Measurements from ENCODE around the gene ZNF331. TPM values are rescaled to one million over a fixed set of nuclear protein-coding genes. Genes with fewer than 3 reads are reported as not detected.
"Not testable (repeated sequence)": the region's sequence is repeated elsewhere in the genome, so short reads cannot be mapped to it uniquely, and the experiment has no call there.

The ZNF331 gene
- polyA plus RNA-seq (ENCODE audit: insufficient read length in 3 of 3), result 10 to 100 TPM; 17.4 to 37.6 (median 18.3) TPM
- long read RNA-seq, donor 1, full-length matches to known transcripts, result 4 of 4 reads
- long read RNA-seq, donor 1, partial matches to known transcripts, result 0 of 4 reads
- long read RNA-seq, donor 1, other reads (novel, unspliced or antisense), result 0 of 4 reads
- long read RNA-seq, donor 2, partial matches to known transcripts, result 0 of 1 reads
- long read RNA-seq, donor 2, other reads (novel, unspliced or antisense), result 0 of 1 reads
- long read RNA-seq, donor 3, partial matches to known transcripts, result 0 of 5 reads
- long read RNA-seq, donor 3, other reads (novel, unspliced or antisense), result 0 of 5 reads
- long read RNA-seq, donor 4, partial matches to known transcripts, result 0 of 6 reads
- long read RNA-seq, donor 4, other reads (novel, unspliced or antisense), result 0 of 6 reads
- long read RNA-seq, donor 5, full-length matches to known transcripts, result 14 of 14 reads
- long read RNA-seq, donor 5, partial matches to known transcripts, result 0 of 14 reads
- long read RNA-seq, donor 5, other reads (novel, unspliced or antisense), result 0 of 14 reads
- long read RNA-seq, donor 6, full-length matches to known transcripts, result 9 of 9 reads
- long read RNA-seq, donor 6, partial matches to known transcripts, result 0 of 9 reads
- long read RNA-seq, donor 6, other reads (novel, unspliced or antisense), result 0 of 9 reads
- long read RNA-seq, donor 7, full-length matches to known transcripts, result 4 of 4 reads
- long read RNA-seq, donor 7, partial matches to known transcripts, result 0 of 4 reads
- long read RNA-seq, donor 7, other reads (novel, unspliced or antisense), result 0 of 4 reads
- long read RNA-seq, donor 8, full-length matches to known transcripts, result 11 of 11 reads
- long read RNA-seq, donor 8, partial matches to known transcripts, result 0 of 11 reads
- long read RNA-seq, donor 8, other reads (novel, unspliced or antisense), result 0 of 11 reads
- long read RNA-seq, donor 9, full-length matches to known transcripts, result 5 of 5 reads
- long read RNA-seq, donor 9, partial matches to known transcripts, result 0 of 5 reads
- long read RNA-seq, donor 9, other reads (novel, unspliced or antisense), result 0 of 5 reads
- long read RNA-seq, donor 10, partial matches to known transcripts, result 0 of 1 reads
- long read RNA-seq, donor 10, other reads (novel, unspliced or antisense), result 0 of 1 reads
- long read RNA-seq, donor 11, partial matches to known transcripts, result 0 of 3 reads
- long read RNA-seq, donor 11, other reads (novel, unspliced or antisense), result 0 of 3 reads
- long read RNA-seq, donor 12, full-length matches to known transcripts, result 2 of 2 reads
- long read RNA-seq, donor 12, partial matches to known transcripts, result 0 of 2 reads
- long read RNA-seq, donor 12, other reads (novel, unspliced or antisense), result 0 of 2 reads
- long read RNA-seq, donor 13, partial matches to known transcripts, result 0 of 6 reads
- long read RNA-seq, donor 13, other reads (novel, unspliced or antisense), result 0 of 6 reads
- long read RNA-seq, donor 14, full-length matches to known transcripts, result 7 of 7 reads
- long read RNA-seq, donor 14, partial matches to known transcripts, result 0 of 7 reads
- long read RNA-seq, donor 14, other reads (novel, unspliced or antisense), result 0 of 7 reads
- long read RNA-seq, donor 15, full-length matches to known transcripts, result 2 of 2 reads
- long read RNA-seq, donor 15, partial matches to known transcripts, result 0 of 2 reads
- long read RNA-seq, donor 15, other reads (novel, unspliced or antisense), result 0 of 2 reads
- long read RNA-seq, donor 16, transcript ZNF331-202 (6 exons, 2,248 nt), result major isoform, 7 of 13 reads
- long read RNA-seq, donor 16, partial matches to known transcripts, result 0 of 13 reads
- long read RNA-seq, donor 16, other reads (novel, unspliced or antisense), result 0 of 13 reads

GRCh38 chr19:53537521-53538377 is at the start of gene ZNF331:
TSS of gene ZNF331 (plus strand) at chr19:53538145. CDS start at chr19:53569377, 31,232 bp downstream.
- DNase-seq (ENCODE audit: extremely low read depth in 1 of 11, low read depth in 9 of 11, low spot score in 4 of 11), result peak in 9 of 11 donors; percentile 48 to 69 (median 58)

- no peak for DNase-seq (ENCODE audit: extremely low read depth in 1 of 11, low read depth in 9 of 11, low spot score in 4 of 11)
These were observed 45.8 kb upstream of the ZNF331 start for GRCh38 chr19:53492153-53492552.

- not testable (repeated sequence) for DNase-seq (ENCODE audit: extremely low read depth in 1 of 11, low read depth in 9 of 11, low spot score in 4 of 11)
These were observed 40.5 kb upstream of the ZNF331 start for GRCh38 chr19:53497311-53498023.

- DNase-seq (ENCODE audit: extremely low read depth in 1 of 11, low read depth in 9 of 11, low spot score in 4 of 11), result not testable (repeated sequence)
These were observed 39.9 kb upstream of the ZNF331 start for GRCh38 chr19:53498024-53498395.

- not testable (repeated sequence) for DNase-seq (ENCODE audit: extremely low read depth in 1 of 11, low read depth in 9 of 11, low spot score in 4 of 11)
These were observed 34.8 kb upstream of the ZNF331 start for GRCh38 chr19:53503151-53503550.

GRCh38 chr19:53503671-53504364 is 34.1 kb upstream of the ZNF331 start:
- DNase-seq (ENCODE audit: extremely low read depth in 1 of 11, low read depth in 9 of 11, low spot score in 4 of 11), result not testable (repeated sequence)

- DNase-seq (ENCODE audit: extremely low read depth in 1 of 11, low read depth in 9 of 11, low spot score in 4 of 11), result peak in 1 of 11 donors; percentile 31
These were observed 33.6 kb upstream of the ZNF331 start for GRCh38 chr19:53504365-53504703.

GRCh38 chr19:53504885-53505284 is 33.1 kb upstream of the ZNF331 start:
- DNase-seq (ENCODE audit: extremely low read depth in 1 of 11, low read depth in 9 of 11, low spot score in 4 of 11), result peak in 1 of 11 donors; percentile 15

GRCh38 chr19:53506728-53507127 is 31.2 kb upstream of the ZNF331 start:
- no peak for DNase-seq (ENCODE audit: extremely low read depth in 1 of 11, low read depth in 9 of 11, low spot score in 4 of 11)

GRCh38 chr19:53507523-53508442 is 30.2 kb upstream of the ZNF331 start:
- peak in 5 of 11 donors; percentile 29 to 75 (median 46) for DNase-seq (ENCODE audit: extremely low read depth in 1 of 11, low read depth in 9 of 11, low spot score in 4 of 11)

GRCh38 chr19:53509443-53509842 is 28.5 kb upstream of the ZNF331 start:
- no peak for DNase-seq (ENCODE audit: extremely low read depth in 1 of 11, low read depth in 9 of 11, low spot score in 4 of 11)

- no peak for DNase-seq (ENCODE audit: extremely low read depth in 1 of 11, low read depth in 9 of 11, low spot score in 4 of 11)
These were observed 28.1 kb upstream of the ZNF331 start for GRCh38 chr19:53509845-53510244.

- DNase-seq (ENCODE audit: extremely low read depth in 1 of 11, low read depth in 9 of 11, low spot score in 4 of 11), result no peak
These were observed 26.6 kb upstream of the ZNF331 start for GRCh38 chr19:53511357-53511756.

- peak in 5 of 11 donors; percentile 33 to 76 (median 47) for DNase-seq (ENCODE audit: extremely low read depth in 1 of 11, low read depth in 9 of 11, low spot score in 4 of 11)
These were observed 26.0 kb upstream of the ZNF331 start for GRCh38 chr19:53511933-53512374.

- not testable (repeated sequence) for DNase-seq (ENCODE audit: extremely low read depth in 1 of 11, low read depth in 9 of 11, low spot score in 4 of 11)
These were observed 22.9 kb upstream of the ZNF331 start for GRCh38 chr19:53515047-53515446.
